HS-27A (cell line): ENCODE data around the gene ZC3H12C.
"Not testable (repeated sequence)": the region's sequence is repeated elsewhere in the genome, so short reads cannot be mapped to it uniquely, and the experiment has no call there.

ENCODE experiments used
- DNase-seq: peaks from one replicate; pipeline ENCODE4 v3.0.0-alpha.2; 2012; ENCODE audit warnings: low read depth, missing footprints

ZC3H12C gene

DNA sequence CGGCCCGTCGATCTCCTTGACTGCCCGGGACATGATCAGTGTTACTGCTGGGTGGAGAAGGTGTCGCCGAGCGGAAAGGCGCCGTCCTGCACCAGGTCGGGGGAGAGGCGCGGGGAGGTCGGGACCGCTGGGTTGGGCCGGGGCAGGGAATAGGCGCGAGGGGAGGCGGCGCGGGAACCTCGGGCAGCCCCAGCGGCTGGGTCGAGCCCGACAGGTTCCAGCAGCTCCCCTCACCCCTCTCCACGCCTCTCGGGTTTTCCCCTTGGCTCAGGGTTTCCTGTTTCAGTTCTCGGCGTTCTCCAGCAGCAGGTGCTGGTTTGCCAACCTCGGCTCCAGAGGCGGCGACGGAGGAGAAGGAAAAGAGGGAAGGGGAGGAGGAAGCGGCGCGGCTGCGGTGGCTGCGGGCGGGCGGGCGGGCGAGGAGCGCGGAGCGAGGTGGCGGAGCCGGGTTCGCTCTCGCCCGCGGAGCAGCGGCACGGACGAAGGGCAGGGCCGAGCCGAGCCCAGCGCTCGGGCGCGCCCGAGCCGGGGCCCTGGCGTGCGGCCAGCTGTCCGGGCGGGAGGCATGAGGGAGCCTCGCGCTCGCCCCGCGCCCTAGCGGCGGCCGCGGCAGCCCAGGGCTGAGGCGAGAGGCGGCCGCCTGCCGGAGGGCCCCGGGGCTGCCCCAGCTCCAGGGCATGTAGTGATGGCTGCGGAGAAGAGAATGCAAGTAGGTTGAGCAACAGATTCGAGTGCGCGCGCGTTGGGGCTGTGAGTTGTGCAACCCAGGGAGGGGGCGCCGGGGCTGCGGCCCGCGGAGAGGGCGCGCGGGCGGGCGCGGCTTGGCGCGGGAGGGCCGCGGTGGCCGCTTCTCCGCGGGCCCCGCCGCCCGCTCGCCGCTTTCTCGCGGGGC is at the start of gene ZC3H12C:
TSS of gene ZC3H12C (plus strand) at position 878 of the 892 bp plus-strand sequence. CDS start 20 bp downstream, outside the sequence.
- DNase-seq = no peak

DNA sequence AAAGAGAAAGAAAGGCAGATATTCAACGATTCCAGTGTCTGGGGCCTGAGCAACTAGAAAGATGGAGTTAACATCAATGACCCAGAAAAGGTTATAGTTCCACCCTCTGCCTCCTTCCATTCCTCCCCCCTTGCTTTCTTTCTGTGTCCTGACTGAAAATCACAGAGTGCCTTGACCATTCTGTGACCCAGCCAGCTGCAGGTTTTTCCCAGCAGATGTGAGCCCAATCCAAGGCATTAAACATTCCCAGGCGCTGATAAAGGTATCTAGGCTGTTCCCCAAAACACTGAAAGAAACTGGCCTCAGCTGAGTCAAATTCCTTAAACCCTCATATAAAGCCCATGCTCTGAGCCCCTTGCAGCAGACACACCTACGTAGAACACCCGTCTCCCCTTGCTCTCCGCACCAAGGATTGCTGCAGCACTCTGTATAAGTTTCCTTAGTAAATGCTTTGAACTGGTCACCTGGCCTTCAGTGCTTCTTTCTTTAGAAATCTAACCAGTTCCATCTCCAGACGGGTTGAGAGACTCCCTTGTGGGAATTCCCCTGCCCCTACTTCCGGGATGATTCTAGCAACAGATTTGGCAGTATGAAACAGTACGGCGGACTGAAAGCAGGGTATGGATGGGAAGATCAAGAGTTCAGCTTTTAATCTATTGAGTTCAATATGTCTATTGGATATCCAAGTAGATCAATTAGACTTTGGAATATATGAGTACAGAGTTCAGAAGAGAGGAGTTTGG is 48.8 kb upstream of the ZC3H12C start:
- DNase-seq = no peak

DNA sequence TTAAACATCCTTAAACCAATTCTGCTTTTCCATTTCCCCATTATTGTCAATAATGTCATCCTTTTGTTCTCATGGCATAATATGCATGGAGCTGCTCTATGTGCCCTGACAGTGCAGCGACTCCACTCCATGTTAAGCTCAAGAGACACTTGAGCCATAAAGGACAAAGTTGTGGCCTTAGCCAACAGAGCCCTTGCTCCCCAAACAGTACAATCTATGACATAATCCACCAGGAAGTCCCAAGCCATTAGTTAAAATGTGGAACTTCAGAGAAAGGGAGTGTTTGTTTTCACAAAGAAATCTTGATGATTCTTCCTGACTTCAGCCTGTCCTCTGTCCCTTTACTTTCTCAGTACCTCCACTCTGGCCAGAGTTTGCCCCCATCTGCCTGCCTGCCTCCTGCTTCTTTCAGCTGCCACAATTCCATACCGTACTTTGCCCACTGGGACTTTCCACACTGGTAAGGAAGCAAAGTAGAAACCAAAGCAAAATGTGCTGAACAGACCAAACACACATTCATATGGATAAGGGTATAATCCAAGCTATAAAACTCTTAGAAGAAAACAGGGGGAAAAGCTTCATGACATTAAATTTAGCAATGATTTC is 46.3 kb upstream of the ZC3H12C start:
- DNase-seq = no peak

DNA sequence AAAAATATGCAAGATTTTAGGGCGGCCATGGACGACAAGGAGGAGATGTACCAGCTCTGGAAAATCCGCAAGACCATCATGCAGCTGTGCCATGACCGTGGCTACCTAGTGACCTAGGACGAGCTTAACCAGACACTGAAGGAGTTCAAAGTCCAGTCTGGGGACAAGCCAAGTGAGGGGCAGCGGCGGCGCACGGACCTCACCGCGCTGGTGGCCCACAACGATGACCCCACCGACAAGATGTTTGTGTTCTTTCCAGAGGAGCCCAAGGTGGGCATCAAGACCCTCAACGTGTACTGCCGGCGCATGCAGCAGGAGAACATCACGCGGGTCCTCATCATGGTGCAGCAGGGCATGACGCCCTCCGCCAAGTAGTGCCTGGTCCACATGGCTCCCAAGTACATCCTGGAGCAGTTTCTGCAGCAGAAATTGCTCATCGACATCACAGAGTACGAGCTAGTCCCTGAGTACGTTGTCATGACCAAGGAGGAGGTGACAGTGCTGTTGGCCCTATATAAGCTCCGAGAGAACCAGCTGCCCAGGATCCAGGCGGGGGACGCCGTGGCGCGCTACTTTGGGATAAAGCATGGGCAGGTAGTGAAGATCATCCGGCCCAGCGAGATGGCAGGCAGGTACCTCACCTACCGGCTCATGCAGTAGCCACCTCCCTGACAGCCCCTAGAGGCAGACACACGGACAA is 43.5 kb upstream of the ZC3H12C start:
- DNase-seq = no peak

DNA sequence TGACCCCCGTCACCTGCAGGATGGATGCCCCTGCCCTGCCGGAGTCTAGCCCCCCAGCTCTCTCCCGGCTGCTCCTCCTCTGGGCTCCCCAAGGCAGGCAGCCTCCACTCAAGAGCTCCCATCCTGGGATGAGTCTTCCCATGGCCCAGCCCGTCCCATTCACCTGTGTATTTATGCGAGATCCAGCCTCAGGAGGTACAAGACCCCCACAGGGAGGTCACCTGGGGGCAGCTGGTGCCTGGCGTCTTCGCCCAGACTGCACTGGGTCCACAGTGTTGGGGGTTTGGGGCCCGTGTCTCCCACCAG is 43.0 kb upstream of the ZC3H12C start:
- DNase-seq = no peak

DNA sequence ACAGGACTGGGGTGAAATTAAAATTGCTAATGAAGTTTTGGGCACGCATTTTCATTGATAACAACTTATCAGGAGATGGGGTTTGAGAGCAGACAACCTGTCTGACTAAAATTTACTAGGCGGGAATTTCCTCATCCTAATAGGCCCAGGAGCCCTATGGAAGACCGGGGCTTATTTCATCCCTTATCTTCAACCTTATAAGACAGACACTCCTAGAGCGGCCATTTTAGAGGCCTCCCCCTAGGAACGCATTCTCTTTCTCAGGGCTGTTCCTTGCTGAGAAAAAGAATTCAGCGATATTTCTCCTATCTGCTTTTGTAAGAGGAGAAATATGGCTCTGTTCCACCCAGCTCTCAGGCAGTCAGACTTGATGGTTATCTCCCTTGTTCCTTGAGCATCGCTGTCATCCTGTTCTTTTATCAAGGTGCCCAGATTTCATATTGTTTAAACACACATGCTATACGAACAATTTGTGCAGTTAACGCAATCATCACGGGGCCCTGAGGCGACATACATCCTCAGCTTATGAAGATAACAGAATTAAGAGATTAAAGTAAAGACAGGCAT is 39.3 kb upstream of the ZC3H12C start:
- no peak for DNase-seq

DNA sequence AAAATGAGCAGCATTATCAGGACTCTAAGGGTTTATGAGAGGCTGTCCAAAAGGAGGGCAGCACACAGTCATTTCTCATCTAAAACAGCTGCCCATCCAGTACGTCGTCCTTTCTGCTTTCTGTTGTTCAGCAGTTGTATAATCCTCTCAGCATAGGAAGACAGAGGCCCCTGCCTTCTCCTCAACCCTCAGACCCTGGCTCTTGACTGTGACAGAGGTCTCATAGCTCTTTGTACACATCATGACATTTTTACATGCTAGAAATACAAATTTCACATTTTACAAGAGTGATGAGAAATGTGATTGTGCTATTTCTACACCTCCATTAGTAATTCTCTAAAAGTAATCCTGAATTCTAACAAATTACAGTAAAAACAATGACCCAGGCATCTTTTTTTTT is 36.2 kb upstream of the ZC3H12C start:
- no peak for DNase-seq

DNA sequence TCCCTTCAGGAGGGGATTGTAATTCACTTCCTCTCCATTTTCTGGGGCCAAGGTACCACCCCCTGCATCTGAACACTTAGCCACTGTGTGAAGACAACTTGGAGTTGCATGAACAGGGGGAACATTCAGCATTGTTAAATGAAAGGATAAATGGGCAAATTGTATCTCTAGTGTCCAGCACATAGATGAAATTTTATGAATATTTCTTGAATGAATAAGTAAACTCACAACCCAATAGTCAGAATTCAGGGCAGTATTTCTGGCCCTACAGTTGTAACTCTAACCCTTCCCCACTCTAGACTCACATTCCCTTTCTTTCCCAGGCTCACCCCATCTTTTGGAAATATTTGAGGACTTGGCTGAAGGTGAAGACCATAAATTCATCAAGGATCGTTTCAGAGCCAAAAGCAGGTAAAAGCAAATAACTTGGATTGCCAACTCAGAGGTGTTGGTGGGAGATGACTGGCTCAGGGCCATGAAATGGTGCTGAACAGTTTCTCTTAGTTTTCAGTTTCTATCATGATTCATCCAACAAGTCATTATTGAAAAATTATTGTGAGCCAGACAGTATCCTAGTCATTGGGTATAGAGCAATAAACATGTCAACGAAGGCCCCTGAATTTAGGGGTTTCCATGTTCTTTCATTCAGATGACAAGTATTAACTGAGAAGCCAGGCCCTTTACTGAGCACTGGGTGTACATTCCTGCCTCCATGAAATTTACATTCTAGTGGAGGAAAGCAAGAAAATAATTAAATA is 33.3 kb upstream of the ZC3H12C start:
- peak; percentile 46 for DNase-seq

DNA sequence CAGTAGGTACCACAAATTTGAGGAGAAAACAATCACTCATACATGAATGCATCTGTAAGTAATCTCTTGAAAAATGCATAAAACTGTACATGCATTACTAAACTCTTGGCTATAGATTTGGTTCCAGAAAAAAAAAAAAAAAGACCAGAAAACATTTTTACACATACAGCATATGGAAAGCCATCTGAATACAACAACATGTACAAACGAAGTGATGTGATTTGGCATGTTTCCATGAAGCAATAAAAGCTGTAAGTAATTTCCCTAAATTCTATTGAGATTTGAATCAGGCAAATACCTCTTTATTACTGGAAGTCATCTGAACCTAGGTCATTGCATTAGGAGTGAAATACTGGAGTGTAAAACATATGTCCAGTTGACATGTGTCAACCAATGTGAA is 31.9 kb upstream of the ZC3H12C start:
- DNase-seq = no peak

DNA sequence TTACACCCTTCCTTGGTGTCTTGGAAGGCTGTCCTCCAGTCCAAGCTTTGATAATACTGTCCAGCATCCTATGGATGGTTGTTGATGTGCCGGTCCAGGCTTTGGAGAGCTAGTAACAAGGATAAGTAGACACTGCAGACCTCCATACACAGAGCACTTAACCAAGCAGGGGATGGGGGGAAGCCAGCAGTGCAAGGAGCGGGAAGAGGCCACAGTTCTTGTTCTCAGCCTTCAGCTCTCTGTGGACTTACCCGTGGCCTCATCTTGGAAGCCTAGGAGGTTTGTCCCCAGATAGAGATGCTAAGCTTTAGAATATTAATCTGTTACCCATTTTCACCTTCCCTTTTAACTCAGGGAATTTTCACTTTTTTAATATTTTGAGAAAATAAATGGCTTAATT is 30.9 kb upstream of the ZC3H12C start:
- no peak for DNase-seq

DNA sequence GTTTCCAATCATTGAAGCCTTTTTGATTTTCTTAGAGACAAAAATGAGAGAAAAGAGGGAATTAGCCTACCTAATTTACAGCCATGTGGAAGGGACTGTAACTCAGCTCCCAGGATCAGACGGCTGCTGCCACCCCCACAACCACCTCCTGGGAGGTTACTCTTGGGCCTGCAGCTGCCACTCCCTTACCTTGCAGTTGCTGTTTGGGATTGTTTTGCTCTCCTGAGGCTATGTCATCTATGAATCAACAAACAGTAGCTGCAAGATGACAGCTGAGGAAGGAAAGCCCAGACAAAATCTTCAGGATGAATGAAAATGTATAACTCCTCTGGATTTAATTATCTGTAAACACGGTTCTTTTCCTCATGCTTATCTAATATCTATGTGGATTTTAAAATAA is 28.0 kb upstream of the ZC3H12C start:
- no peak for DNase-seq

DNA sequence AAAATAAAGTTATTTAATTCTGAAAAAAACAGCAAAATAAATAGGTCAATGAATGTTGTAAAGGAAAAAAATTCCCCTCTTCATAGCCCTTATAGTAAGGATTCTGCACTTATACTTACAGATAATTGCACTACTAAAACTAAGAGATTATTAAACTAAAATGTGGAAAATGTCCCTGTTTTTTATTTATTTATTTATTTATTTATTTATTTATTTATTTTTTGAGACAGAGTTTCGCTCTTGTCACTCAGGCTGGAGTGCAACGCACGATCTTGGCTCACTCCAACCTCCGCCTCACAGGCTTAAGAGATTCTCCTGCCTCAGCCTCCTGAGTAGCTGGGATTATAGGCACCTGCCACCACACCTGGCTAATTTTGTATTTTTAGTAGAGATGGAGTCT is 25.2 kb upstream of the ZC3H12C start:
- DNase-seq = not testable (repeated sequence)

DNA sequence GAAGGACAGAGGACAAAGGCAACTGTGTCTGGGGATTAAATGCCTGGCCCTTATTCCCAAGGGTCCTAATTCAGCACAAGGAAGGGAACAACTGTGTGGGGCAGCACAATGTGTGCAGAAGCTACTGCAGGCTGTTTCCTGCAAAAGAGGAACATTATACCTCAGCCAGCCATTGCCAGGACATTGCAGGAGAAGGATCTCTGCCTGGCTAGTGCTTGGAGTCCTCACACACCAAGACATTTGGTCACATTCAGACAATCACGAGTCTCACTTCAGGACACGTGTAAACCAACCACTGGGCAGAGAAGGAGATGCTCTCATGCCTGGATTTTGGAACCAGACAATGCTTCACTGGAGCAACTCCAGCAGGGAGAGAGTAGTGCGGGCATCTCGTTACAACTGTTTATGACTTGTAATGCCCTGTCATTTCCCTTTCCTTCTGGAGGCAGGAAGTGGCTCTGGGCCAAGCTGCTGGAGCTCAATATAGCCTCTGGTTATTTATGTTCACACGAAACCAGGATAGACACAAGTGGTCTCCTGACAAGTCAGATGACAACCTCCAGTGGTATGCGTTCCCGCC is 23.9 kb upstream of the ZC3H12C start:
- DNase-seq = no peak

DNA sequence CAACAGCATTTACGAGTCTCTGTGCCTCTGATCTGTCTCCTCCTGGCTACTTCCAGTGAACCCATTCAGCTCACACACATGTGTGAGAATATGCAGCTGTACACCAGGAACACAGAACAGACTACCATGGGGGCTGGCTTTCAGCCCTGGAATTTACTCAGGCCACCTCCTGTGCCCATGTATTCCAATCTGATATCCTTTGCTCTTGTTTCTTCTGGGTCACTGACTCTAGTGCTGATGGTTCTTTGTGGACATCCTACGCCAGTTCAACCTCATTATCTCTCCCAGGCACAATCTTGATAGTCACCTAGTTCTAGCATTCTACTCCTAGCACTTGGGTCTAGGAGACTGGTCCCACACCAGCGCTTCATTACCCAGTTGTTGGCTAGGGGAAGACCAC is 23.0 kb upstream of the ZC3H12C start:
- no peak for DNase-seq

DNA sequence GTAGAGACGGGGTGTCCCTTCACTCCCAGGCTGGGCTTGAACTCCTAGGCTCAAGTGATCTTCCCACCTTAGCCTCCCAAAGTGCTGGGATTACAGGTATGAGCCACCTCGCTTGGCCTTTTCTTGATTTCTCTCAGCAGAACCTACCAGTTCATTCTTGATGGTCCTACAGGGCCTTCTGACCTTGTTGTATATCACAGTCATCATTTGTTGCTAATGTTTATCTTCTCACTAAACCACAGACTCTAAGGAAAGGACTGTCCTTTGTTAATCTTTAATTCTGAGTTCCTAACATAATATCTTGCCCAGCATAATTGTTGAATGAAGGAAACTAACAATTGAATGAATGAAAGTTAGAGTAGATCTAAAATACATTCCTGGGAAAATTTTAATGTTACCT is 22.0 kb upstream of the ZC3H12C start:
- no peak for DNase-seq

DNA sequence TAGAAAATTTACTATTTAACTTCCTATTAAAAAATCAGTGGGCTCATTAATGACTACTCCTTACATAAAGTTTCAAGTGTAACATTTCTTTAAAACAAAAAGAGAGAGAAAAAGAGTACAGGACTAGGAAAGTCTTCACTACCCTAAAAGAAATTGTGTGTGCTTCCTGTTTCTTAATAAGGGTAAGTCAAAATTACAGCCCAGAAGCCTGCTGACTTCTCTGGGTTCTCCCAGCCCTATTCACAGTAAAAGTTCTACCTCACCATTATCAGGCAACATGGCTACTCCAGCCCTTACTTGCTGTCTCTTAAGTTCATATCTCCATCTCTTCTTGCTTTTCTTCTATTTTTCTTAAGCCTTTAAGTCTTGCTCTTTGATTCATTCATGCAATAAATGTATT is 20.3 kb upstream of the ZC3H12C start:
- DNase-seq = no peak

DNA sequence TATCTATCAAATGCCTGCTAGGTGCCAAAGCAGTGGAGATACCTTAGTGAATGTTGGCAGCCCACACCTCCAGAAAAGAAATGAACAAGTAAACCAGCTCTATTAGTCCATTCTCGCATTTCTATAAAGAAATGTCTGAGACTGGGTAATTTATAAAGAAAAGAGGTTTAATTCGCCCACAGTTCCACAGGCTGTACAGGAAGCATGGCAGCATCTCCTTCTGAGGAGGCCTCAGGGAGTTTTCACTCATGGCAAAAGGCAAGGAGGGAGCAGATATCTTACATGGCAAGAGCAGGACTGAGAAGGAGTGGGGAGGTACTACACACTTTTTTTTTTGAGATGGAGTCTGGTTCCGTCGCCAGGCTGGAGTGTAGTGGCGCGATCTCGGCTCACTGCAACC is 18.7 kb upstream of the ZC3H12C start:
- no peak for DNase-seq

DNA sequence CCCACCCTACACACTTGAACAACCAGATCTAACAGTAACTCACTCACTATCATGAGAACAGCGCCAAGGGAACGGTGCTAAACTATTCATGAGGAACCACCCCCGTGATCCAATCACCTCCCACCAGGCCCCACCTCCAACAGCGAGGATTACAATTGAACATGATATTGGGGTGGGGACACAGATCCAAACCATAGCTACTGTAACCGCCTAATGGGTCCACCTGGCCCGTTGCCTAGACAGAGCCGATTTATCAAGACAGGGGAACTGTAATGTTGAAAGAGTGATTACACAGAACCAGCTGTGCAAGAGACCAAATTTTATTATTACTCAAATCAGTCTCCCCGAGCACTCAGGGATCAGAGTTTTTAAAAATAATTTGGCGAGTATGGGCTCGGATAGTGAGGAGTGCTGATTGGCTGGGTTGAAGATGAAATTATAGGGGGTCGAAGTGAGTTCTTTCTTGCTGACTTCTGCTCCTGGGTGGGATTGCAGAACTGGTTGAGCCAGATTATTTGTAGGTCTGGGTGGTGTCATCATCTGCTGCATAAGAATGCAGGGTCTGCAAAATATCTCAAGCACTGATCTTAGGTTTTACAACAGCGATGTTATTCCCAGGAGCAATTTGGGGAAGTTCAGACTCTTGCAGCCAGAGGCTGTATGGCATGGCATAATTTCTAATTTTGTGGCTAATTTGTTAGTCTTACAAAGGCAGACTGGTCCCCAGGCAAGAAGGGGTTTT is 17.9 kb upstream of the ZC3H12C start:
- DNase-seq = no peak

DNA sequence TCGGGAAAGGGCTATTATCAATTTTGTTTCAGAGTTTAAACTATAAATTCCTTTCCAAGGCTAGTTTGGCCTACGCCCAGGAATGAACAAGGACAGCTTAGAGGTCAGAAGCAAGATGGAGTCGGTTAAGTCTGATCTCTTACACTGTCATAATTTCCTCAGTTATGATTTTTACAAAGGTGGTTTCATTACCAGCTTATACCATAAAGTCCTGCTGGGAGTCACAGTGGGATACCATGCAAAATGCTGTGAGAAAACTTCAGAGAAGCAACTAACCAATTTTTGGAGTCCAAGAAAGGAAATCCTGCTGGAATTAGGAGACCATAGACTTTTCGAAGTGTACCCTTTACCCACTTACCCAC is 17.4 kb upstream of the ZC3H12C start:
- no peak for DNase-seq

DNA sequence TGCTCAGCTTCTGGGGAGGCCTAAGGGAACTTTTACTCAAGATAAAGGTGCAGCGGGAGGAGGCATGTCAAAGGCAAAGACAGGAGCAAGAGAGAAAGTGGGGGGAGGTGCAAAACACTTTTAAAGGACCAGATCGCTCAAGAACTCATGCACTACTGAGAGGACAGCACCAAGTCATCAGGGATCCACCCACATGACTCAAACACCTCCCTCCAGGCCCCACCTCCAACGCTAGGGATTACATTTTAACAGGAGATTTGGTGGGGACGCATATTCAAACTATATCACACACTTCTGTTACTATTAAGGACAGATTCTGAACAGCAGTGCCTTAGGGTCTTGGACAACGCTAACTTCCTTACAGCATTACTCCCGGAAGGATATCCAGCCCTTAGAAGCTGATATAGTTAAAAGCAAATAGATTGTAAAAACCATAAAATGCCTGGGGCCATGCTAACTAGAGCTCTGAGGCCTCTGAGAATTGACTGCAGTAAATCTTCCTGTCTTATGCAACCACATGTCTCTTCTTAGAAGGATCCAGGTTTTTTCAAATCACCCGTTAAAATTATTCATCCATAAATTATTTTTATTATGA is 16.7 kb upstream of the ZC3H12C start:
- no peak for DNase-seq
